Epithelial cell of proximal tubule (primary cell): ENCODE measurements around the gene EXOSC10. TPM values are rescaled to one million over a fixed set of nuclear protein-coding genes. Genes with fewer than 3 reads are reported as not detected.
"Not testable (repeated sequence)": the region's sequence is repeated elsewhere in the genome, so short reads cannot be mapped to it uniquely, and the experiment has no call there.

Experiments used
- DNase-seq: peaks from one replicate; pipeline ENCODE4 v3.0.0-alpha.2; 2011; ENCODE audit warnings: low read depth
- H3K4me3 ChIP-seq: 2 replicates; pipeline ENCODE4 v1.5.1; 2011; ENCODE audit warnings: low read depth, mild to moderate bottlenecking, low read length
- CTCF ChIP-seq: conservative IDR thresholded peaks from 2 replicates; pipeline ENCODE4 v1.5.1; 2012; ENCODE audit warnings: low read depth, mild to moderate bottlenecking, low read length
- total RNA-seq: library from RNA; depleted of rRNA; stranded (reverse); fragments of >200 nt; gene quantifications from 2 replicates; pipeline ENCODE4 v1.2.3, GENCODE V29; 2015

EXOSC10 gene
- total RNA-seq, 1 donor from 2014 or later, result 71.9 TPM

GRCh38 chr1:11114966-11115365 is 15.3 kb upstream of the EXOSC10 start:
- H3K4me3 ChIP-seq, result no peak overlapping the region
- no peak for DNase-seq
- TF ChIP-seq CTCF, result no peak

- no peak overlapping the region for H3K4me3 ChIP-seq
- no peak for DNase-seq
- TF ChIP-seq CTCF, result no peak
These were observed 9.5 kb upstream of the EXOSC10 start for GRCh38 chr1:11109047-11109760.

GRCh38 chr1:11107599-11107998 is 7.9 kb upstream of the EXOSC10 start:
- no peak overlapping the region for H3K4me3 ChIP-seq
- no peak for DNase-seq

GRCh38 chr1:11105586-11105985 is 5.9 kb upstream of the EXOSC10 start:
- no peak for TF ChIP-seq CTCF
- no peak overlapping the region for H3K4me3 ChIP-seq
- DNase-seq, result no peak

More at GRCh38 chr1:11107599-11107998, 7.9 kb upstream of the EXOSC10 start:
- TF ChIP-seq CTCF, result no peak

GRCh38 chr1:11101347-11101746 is 1.7 kb upstream of the EXOSC10 start:
- no peak for DNase-seq
- TF ChIP-seq CTCF, result no peak
- no peak overlapping the region for H3K4me3 ChIP-seq

GRCh38 chr1:11100806-11101205 is 1.1 kb upstream of the EXOSC10 start:
- H3K4me3 ChIP-seq, DNase-seq: not testable (repeated sequence)

- H3K4me3 ChIP-seq, result peak overlapping the region; percentile 98
- TF ChIP-seq CTCF, result no peak
- no peak for DNase-seq
These were observed 452 bp upstream of the EXOSC10 start for GRCh38 chr1:11100149-11100493.
